Fibroblast of the conjunctiva (primary cell): ENCODE data around the gene SAMD11.
"Not testable (repeated sequence)": the region's sequence is repeated elsewhere in the genome, so short reads cannot be mapped to it uniquely, and the experiment has no call there.

Source experiments
- DNase-seq: peaks from one replicate; pipeline ENCODE4 v3.0.0-alpha.2; 2010; ENCODE audit warnings: low read depth

The SAMD11 gene

DNA sequence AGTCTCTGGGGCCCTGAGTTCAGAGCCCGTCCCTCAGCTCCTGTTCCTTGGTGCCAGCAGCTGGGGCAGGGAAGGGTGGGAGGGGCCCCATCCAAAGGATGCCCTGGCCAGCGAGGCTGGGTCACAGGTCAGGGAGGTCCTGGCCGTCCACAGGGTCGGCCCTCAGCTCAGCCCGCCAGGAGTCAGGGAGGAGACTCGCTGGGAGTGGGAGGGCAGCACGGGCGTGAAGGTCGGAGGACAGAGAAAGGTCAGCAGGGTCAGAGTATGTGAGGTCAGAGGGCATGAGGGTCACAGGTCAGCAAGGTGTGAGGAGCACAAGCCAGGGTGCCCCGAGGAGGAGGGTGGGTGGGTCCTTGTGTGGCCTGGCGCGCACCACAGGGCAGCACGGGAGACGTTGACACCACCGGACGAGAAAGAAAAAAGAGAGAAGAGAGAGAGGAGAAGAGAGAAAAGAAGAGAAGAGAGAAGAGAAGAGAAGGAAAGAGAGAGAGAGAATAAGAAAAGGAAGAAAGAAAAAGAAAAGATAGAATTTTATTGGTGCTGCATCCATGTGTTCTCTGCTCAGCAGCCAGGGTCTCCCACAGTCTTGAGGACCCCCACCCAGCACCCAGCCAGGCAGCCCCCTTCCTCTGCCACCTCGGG, 51.1 kb downstream of the SAMD11 start:
- no peak for DNase-seq

DNA sequence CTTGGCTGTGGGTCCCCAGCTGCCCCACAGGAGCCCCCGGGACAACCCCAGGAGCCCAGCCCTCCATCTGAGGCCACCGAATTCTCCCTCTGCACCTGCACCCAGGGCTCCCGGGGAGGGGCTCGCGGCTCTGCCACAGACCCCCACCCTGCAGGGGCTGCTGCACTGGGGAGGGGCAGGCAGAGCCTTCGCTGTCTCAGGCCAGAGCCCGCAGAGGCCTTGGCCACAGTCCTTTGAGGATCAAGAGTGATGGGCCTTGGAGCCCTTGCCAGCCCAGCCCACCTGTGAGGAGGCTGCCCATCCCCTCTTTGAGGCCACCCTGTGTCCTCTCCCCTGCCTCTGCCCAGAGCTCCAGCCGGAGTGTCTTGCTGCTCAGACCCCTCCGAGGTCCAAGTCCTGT, 51.6 kb downstream of the SAMD11 start:
- no peak for DNase-seq

GRCh38 chr1:975896-976683, 52.4 kb downstream of the SAMD11 start:
- peak; percentile 24 for DNase-seq

GRCh38 chr1:976791-977190, 53.1 kb downstream of the SAMD11 start:
- DNase-seq = not testable (repeated sequence)

- no peak for DNase-seq
Measured at GRCh38 chr1:978069-978834, 54.5 kb downstream of the SAMD11 start.

DNA sequence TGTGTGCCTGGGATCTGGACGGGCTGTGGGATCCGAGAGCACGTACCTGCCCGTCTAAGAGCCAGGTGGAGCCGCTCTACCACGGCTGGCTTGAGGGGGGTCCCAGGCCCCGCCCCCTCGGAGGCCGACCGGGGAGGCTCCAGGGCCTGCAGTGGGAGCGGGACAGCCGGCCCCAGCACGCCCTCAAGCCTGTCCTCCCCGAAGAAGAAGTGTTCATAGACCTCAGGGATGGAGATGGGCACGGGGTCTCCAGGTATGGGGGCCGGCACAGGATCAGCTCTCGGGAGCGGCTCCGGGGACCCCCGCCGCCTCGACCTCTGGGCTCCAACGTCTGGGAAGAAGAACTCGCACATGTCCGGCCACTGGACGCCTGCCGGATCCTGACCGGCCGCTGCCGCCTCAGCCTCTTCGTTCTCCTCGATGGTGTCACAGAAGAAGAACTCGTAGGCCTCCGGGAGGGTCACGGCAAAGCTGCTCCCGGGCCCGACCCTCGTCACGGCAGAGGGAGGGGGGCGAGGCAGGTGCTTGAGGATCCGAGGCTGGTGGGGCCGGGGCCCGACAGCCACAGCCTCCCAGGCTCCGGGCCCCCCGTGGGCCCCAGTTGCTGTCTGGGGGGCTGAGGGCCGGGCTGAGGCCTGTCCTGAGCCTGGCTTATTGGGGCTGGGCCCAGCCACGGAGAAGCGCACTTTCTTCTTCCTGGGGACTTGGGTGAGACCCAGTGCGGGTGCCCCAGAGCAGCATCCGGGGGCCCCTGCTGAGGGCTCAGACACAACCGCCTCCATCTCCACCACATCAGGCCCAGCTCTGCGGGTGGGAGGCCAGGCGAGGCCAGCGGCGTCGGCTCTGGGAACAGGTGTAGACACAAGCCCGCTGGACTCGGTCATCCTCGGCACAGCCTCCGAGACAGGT, 55.4 kb downstream of the SAMD11 start:
- DNase-seq = no peak

DNA sequence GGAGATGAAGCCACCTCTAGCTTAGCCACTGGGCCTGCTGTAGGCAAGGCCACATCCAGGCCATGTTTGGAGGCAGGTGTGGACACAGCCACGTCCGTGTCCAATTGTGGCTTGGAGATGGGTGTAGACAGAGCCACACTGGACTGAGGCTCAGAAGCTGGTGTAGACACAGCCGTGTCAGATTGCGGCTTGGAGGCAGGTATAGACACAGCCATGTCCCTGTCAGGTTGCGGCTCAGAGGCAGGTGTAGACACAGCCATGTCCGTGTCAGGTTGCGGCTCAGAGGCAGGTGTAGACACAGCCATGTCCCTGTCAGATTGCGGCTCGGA, 56.0 kb downstream of the SAMD11 start:
- DNase-seq = no peak

DNA sequence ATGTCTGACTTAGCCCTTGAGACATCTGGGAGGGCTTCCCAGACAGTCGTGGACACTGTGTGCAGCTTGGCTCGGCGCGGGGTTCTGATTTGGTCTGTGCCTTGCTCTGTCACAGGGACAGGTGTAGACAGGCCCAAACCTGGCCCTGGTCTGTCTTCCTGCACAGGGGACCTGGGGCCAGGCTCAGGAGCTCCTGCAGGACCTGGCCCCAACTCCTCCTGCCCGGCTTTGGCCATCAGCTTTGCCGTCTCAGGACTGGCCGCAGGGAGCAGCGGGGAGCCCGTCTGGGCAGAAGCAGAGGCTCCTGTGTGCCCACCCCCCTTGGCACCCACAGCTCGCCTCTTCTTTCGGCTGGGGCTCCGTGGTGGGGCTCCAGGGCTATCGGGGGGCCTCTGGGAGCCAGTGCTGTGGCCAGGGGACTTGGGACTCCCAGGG, 56.4 kb downstream of the SAMD11 start:
- no peak for DNase-seq

GRCh38 chr1:980602-981395, 57.1 kb downstream of the SAMD11 start:
- DNase-seq = no peak

- no peak for DNase-seq
Measured at GRCh38 chr1:981491-981954, 57.8 kb downstream of the SAMD11 start.

GRCh38 chr1:981955-982558, 58.3 kb downstream of the SAMD11 start, which contains the start of gene PERM1:
TSS of gene PERM1 (minus strand) at chr1:982093. CDS start at chr1:981029, 1,064 bp downstream.
- DNase-seq = no peak

DNA sequence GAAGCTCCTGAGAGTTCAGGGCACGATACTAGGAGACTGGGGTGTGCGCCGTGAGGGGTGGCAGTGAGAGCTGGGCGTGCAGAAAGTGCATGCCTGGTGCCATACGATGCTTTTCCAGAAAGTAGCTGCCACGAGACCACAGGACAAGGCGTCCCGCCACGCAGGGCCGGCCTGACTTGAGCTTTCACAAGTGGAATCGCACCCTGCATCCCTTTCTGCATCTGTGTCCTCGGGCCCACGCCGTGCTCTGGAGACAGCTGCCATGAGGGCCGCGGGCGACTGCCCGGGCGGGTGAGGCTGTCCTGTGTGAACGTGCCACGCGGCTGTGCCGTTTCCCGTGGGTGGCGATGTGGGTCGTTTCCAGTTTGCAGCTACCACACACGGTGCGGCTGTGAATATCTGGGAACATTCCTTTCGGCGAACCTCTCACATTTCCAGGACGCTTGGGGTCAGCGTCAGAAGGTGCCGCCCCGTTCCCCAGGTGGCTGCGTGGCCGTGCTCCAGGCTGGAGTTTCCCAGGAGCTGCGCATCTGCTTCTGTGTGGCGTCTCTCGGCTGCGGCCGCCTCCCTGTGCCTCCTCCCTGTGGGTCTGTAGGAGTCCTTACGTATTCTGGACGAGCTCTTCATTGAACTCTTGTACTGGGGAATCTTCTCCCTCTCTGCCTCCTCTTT, 59.2 kb downstream of the SAMD11 start:
- no peak for DNase-seq

DNA sequence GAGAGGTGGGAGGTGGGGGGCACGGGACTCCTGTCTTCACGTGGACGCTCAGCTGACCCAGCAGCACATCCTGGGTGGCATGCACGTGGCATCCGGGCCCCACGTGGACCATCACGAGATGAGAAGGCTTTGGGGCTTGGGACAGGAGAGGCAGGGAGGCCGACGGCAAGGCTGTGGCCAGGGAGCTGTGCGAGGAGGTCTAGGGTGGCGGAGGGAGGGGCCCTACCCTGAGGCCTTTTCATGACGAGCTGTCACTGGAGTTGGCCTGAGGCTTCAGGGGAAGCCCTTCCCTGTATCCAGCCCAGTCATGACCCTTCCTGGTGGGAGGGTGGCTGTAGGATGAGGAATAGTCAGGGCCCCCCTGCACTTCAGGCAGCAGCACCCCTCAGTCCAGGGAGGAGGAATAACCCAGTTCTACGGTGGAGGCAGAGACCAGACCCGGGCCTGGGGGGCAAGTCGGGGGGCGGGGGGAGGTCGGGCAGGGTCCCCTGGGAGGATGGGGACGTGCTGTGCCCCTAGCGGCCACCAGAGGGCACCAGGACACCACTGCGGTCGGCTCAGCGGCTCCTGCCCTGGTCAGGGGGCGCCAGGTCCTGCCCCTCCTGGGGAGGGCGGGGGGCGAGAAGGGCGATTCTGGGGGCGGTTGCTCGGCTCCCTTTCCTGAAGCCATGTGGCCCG, 60.2 kb downstream of the SAMD11 start:
- no peak for DNase-seq

DNA sequence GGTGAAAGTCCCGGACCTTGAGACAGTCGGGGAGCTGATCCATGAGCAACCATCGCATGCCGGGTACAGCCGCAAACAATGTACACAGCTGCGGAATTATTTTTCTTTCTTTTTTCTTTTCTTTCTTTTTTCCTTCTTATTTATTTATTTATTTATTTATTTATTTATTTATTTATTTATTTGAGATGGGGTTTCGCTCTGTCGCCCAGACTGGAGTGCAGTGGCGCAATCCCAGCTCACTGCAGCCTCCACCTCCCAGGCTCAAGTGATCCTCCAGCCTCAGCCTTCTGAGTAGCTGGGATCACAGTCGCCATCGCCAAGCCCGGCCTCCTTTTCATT, 60.7 kb downstream of the SAMD11 start:
- no peak for DNase-seq

DNA sequence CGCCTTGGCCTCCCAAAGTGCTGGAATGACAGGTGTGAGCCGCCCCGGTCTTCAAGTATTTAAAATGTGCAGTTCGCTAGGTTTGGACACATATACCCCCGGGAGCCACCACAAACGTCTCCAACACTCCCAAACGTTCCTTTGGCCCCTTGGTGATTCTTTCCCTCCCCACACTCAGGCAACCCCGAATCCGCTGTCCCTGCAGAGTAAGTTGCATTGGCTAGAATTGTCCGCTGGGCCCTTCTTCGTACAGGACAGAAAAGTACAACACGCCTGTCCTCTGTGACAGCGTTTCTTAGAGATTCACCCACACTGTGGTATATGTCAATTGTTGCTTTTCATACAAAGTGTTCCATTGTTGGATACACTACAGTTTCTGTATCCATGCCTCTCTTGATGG, 61.4 kb downstream of the SAMD11 start:
- no peak for DNase-seq

DNA sequence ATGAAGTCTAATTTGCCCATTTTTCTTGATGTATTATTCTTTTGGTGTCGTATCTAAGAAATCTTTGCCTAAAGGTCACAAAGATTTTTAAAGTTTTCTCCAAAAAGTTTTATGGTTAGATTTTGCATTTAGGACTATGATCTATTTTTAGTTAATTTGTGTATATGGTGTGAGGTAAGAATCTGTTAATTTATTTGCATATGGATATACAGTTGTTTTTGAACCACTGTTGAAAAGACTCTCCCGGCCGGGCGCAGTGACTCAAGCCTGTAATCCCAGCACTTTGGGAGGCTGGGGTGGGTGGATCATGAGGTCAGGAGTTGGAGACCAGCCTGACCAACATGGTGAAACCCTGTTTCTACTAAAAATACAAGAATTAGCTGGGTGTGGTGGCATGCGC, 64.3 kb downstream of the SAMD11 start:
- not testable (repeated sequence) for DNase-seq

- not testable (repeated sequence) for DNase-seq
Measured at GRCh38 chr1:991275-991674, 67.6 kb downstream of the SAMD11 start.

DNA sequence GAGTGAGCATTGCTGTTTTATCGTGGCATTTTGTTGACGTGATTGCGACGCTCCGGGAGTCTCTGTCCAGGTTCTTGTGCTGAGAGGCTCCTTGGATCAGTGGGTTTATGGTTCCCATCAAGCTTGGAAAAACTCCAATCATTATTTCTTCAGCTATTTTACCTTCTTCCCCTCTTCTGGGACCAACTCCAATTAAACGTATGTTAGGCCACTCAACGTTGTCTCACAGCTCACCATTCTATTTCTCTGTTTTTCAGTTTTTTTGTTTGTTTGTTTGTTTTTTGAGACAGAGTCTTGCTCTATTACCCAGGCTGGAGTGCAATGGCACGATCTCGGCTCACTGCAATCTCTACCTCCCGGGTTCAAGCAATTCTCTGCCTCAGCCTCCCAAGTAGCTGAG, 68.2 kb downstream of the SAMD11 start:
- no peak for DNase-seq

DNA sequence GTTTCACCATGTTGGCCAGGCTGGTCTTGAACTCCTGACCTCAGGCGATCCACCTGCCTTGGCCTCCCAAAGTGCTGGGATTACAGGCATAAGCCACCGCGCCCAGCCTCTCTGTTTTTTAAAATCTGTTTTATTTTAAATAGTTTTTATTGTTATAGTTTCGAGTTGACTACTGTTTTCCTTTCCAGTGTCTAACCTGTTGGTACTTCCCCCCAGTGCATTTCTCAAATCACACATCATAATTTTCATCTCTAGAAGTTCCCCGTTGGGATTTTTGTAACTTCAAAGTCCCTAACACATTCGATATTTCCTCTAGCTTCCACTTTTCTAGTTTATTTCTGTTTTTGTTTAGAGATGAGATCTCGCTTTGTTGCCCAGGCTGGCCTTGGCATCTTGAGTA, 68.6 kb downstream of the SAMD11 start:
- DNase-seq = no peak
